Activated effector memory CD4-positive, alpha-beta T cell treated with anti-CD3 and anti-CD28 coated beads, Interleukin-2, amount 50 U/mL, for 16 hours (primary cell): ENCODE measurements around the gene KDM2B.
"Not testable (repeated sequence)": the region's sequence is repeated elsewhere in the genome, so short reads cannot be mapped to it uniquely, and the experiment has no call there.

Source experiments
- DNase-seq: peaks from one replicate; pipeline ENCODE4 v3.0.0-alpha.2; 2020

The KDM2B gene

DNA sequence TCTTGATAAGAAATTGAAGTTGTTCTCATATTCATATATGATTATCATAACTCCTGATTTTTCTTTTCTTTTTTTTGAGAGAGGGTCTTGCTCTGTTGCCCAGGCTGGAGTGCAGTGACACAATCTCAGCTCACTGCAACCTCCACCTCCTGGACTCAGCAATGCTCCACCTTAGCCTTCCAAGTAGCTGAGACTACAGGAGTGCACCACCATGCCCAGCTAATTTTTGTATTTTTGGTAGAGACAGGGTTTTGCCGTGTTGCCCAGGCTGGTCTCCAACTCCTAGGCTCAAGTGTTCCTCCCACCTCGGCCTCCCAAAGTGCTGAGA lies 2.5 kb upstream of the KDM2B start:
- DNase-seq = not testable (repeated sequence)

DNA sequence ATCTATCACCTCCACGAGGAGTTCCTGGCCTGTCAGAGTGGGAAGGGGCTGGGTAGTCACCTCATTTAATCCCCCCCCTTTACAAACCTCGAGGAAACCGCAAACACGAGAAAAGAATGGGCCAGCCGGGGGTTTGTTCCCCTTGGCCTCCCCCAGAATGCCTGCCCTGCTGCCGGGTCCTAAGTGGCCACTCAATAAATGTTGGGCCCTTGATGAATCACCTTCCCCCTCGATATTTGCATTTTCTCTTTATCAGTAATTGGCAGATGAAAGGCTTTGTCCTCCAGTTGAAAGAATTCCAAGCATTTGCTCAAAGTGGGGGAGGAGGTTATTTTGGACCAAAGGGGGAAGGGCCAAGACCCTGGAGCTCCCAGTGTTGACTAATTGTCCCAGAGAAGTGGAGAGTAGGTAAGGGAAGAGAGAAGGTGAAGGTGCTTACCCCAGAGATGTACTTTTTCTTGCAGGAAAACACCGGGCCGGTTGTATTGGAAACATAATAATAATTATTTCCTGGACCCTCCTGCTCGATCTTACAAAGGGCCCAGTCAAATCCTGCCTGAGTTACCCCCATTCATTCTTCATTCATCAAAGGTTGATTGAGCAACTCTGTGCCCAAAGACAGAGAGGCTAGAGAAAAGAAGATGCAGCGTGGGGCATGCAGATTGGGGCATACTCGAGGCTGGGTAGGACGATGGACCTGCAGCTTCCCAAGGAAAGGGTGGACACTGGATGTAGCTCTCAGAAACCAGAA lies 1.9 kb upstream of the KDM2B start:
- DNase-seq = no peak

DNA sequence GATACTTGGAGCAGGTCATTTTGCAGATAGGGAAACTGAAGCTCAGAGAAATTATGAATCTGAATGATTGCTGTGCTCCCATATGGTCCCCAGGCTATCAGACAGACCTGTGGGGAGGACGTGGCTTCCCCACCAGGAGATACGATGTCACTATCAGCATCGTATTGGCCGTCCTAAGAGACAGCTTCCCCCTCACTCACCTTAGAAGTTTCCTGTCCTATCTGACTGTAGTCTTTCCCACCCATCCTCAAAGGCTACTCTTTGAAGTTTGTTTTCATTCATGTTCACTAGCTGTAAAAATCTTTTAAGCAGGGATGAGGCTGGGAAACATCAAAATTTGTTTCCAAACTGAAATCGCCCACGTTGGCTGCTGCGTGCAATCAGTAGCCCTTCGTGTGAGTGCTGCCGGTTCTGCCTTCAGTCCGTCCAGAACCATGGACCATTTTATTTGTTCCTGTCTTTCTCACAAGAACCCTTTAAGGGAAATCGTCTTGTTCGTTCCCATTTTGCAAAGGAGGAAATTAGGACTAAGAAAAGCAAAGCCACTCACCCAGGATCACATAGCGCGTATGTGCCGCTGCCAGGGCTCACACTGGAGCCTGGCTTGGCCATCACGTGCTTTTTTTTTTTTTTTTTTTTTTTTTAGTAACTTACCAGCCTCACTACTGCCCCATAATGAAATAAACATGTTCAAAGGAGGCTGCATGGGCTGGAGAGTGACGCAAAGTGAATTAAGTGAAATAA lies 1.0 kb upstream of the KDM2B start:
- no peak for DNase-seq

DNA sequence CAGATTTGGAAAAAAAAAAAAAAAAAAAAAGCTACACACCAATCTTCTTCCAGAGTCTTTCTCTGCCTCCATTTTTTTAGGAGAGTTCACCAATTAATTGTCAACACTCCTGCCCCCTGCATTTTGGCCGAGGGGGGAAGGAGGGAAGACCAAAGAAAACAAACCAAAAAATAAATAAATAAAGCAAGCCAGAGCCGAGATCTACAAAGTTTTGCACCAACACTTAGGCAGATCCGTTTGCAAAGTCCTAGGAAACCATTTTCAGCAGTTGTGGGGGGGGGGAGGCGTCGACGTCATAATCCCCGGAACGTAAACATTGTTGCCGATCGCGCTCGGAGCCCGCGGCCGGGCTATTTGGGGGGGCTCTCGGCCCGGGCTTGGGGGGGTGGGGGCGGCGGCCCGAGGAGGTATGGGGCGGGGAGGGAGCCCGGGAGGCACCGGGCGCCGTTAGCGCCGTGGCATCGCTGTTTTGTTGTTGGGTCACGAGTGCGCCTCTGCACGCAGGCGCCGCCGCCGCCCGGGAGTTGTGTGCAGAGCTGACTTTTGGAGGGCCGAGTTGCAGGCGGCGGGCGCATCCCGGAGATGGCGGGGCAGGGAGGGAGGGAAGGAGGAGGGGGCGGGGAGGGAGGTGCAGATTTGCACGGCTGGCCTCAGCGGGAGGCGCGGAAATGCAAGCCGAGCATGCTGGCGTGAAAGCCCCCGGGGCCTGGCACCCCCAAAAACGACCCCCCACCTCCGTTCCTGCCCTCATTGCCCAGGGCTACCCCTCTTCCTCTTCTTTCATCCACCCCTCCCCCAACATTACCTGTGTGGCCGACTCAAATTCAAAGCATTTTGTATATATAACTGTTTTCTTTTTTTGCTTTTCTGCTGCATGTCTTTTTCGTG lies 598 bp downstream of the KDM2B start:
- peak; percentile 90 for DNase-seq

DNA sequence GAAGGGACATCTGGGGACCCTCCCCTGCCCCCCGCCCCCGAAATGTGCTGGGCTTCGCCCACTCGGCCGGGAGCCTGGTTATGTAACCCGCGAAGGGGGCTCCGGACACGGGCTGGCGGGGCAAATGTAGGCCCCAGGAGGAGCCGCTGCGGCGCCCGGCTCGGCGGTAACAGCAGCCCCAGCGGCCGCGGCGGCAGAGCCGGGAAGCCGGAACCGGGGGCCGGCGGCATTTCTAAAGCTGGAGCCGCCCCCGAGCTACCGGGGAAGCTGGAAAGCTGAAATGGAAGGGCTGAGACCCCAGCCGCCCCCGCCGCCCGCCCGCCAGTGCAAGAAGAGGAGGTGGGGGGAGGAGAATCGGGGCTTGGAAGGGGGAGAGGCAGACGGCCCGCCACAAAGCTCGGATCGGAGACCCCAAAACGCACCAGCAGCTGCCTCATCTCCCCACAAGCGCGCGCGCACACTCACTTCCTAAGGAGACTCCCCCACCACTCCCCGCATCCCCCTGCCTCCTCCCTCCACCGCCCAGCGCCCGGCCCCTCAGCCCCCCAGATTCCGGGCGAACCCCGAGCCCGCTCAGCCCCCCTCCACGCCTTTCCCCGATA lies 1.5 kb downstream of the KDM2B start:
- DNase-seq = peak; percentile 76

DNA sequence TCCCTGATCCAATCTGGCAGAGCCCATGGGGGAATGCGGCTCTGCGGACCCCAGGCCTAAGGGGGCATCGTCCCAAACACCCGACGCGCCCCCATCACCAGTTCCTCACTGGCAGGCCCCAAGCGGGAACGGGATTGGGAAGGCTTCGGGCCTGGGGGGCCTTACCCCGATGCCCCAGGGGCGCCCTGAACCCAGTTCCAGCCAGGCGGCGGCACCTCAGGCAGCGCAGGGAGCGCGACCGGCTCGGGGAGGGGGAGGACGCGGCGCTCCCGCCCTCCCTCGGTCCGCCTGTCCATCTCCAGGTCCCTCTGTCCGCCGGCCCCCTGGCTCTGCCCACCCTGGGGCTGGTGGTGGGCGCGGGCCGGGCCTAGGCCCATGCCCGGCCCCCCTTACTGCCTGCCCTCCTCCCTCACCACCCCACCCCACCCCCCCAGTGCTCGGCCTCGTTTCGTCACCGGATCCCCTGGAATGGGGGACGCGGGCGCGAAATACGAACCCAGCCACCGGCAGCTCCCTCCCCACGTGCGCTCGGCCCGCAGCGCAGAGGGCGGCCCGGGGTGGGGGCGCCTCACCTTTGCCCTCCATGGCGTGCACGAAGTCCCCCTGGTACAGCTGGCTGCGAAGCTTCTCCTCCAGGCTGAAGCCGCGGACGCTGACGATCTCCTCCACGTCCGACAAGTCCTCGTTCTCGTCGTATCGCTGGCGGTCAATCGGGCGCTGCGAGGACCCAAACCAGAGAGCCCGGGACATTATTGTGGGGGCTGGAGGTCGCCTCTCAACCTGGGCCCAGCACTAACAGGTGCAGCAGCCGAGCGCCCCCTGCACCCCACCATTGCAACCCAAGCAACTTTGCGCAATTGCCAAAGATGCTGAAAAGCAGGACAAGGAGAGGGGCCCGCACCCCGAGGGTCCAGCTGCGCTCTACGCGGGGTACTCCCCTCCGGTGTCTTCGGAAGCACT lies 2.3 kb downstream of the KDM2B start:
- DNase-seq = peak; percentile 71

DNA sequence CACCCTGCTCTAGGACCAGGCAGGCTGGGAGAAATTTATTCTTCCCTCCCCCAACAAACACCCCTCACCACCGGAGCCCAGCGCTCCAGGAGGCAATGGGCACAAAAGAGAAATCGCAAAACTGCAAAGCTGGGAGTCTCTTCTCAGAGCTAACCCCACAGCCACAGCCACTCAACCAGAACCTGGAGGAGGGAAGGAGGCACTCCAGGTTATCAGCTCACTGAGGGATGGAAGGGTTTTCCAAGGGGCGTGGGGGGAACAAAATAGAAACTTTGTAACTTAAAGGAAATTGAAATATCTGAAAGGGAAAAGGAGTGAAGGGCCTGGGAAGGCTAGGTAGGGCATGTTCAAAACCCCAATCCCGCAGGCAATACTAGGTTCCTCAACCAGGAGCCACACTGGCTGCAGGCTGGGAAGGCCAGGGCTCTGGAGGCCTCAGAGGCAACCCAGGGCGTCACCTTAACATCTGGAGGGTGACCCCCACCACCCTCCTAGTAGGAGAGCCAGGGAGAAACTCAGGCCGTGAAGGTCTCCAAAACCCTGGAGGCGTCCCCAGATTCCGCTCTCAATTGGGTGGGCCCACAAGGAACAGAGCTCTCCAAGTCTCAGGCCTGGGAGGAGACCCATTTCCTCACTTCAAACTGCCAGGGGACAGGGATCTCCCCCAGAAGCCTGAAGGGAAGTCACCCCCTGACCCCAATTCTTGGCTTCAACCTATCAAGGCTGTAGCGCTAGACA lies 3.2 kb downstream of the KDM2B start:
- no peak for DNase-seq

DNA sequence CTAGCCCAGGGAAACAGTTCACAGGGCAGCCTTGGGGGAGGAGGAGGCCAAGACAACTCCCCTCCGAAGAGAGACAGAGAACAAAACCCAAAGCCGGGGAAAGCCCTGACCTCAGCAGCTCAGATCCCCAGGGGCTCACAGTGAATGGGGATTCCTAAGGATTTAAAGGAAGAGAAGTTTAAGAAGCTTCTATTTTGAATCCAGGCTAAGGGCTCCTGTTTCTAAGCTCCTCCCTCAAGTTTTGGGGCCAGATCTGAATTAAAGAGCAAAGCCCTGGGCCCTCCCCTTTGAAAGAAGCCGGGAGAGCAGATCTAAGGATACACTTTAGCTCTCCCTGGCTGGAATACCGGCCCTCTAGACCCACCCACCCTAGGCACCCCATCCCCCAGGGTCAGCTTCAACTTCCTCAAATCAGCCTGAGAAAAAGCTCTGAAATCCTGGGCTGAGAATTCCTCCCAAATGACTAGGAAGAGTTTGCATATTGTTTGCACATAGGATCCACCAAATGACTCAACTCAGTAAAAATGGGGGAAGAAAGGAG lies 3.9 kb downstream of the KDM2B start:
- DNase-seq = no peak

DNA sequence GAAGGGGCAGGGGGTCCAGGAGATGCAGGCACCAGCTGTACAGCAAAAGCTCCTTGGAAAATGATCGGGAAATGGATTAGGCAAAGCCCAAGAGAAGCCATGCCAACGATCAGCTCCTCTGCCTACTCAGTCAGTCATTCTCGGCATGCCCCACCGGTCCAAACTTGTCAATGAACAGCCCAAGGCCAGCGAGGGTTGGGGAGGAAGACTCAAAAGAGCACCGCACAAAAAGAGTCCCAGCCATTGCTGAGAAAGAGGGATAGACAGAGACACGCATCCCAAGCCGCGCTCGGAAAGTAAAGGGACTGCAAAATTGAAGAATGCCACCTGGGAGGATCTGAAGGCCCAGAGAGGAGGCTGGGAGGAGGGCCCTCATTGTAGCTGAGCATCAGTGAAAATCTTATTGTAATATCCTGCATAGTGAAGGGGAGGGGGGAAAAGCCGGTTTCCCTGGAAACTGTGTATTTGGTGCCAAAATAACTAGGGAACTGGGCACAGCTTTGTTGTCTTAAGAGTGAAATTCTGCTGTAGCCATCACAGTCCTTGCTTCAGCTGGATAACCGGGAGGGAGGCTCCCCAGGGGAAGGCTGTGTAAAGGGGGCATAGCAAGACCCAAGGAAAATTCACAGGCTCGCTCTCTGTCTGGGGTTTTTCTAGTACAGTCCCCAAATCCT lies 4.7 kb downstream of the KDM2B start:
- DNase-seq = no peak

DNA sequence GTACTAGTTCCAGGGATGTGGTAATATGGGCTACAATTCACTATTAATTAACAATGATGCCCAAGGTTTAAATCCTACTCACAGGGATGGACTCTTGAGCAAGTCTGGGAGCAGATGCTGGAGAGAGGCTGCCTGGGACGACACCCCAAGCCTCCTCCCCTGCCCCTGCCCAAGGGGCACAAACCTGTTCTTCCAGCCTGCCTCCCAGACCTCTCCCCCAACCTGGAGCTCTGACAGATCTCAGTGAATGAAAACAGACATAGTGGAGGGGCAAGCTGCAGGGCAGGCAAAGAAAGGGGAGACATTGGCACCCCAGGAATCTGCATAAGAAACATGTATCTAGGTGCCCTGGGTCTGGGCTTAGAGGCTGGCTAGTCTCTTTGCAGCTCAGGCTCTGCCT lies 5.8 kb downstream of the KDM2B start:
- DNase-seq = no peak

DNA sequence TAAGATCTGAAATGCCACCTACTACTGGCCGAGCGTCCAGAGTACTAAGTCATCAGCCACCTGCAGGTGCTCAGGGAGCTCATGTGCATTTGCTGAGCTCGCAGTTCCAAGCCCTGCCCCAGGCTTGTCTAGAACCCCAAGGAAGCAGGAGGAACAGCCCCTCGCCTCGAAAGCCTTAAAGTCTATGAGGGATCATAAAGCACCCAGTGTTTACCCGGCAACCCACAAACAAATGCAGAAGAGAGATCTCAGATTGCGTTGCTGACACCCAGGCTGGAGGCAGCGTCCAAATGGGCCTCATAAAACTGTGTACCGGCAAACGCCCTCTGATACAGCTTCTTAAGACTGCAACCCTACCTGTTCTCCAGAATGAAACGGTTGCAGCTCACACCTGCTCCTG lies 6.8 kb downstream of the KDM2B start:
- DNase-seq = no peak

DNA sequence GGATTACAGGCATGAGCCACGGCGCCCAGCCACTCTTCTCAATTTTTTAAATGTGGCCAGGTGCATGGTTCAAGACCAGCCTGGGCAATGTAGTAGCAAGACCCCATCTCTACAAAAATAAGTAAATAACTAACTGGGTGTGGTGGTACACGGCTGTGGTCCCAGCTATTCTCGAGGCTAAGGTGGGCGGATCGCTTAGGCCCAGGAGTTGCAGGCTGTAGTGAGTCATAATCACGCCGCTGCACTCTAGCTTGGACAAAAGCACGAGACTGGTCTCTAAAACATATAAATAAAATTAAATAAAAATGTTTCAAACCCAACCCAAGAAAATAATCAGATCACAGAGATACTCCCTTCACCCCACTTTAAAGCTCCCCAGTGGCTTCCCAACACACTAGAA lies 8.9 kb downstream of the KDM2B start:
- no peak for DNase-seq

DNA sequence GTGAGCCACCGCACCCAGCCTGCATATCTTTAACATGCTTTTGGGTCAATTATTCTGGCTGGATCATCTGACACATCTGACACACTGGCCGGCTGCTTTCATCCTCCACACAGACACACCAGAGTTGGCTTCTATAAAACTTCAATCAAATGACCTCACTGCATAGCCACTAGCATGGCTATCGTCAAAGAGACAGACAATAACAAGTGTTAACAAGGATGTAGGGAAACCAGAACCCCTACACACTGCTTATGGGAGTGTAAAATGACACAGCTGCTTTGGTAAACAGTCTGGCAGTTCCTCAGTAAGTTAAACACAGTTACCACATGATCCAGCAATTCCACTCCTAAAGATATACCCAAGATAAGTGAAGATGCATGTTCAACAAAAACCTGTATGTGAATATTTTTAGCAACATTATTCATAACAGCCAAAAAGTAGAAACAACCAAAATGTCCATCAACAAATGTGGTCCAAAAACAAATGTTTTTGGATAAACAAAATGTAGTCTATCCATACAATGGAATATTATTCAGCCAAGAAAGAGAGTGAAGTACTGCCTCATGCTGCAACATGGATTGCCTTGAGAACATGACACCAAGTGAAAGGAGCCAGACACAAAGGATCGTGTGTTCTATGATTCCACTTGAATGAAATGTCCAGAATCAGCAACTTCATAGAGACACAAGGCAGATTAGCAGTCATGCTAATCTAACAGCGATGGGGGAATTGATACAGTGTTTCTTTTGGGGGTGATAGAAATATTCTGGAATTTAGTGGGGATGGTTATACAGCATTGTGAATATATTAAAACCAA lies 10.1 kb downstream of the KDM2B start:
- no peak for DNase-seq

DNA sequence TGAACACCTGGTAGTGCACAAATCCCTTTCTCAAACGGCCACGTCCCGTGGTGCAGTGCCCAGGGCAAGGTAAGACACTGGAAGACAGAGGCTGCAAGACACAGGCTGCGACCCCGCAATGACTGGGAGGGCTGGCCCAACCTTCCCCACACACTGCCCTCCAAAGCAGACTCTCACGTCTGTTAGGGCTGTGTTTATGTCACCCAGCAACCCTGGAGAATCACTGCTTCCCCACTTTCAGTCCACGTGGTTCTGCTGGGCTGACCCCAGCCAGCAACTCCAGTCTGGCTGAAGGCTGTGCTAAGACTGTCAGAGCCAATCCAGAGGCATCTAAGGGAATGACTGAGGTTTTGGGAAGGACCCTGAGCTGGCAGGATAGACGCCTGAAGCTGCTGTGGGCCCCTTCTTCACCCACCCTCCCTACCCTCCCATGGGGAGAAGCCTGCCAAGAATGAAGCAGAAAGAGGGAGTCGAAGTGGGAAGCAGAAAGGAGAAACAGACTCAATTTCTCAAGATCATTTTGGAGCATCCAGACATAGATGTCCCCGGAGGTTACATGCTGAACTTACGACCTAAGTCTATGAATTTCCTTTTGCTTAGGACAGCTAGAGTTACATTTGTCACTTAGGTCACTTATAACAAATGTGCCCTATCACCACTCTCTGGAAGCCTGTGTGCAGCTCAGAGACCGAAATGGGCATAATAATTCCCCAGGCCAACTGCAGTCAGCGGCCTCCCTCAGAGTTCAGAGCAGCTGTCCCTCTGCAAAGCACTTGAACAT lies 11.7 kb downstream of the KDM2B start:
- no peak for DNase-seq

DNA sequence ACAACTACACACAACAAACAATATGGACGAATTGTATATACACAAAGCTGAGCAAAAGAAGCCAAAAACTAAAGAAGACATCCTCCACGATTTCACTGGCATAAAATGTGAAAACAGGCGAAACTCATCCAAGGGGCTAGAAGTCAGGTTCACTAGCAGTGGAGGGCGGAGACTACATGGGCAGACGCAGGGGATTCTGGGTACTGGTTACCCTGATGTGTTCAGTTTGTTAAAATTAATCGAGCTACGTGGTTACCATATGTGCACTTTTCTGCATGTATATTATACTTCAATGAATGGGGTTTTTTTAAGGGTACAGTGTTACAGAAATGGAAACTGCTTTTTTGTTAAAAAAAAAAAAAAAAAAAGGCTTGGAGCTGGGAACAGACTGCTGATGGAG lies 12.3 kb downstream of the KDM2B start:
- no peak for DNase-seq

DNA sequence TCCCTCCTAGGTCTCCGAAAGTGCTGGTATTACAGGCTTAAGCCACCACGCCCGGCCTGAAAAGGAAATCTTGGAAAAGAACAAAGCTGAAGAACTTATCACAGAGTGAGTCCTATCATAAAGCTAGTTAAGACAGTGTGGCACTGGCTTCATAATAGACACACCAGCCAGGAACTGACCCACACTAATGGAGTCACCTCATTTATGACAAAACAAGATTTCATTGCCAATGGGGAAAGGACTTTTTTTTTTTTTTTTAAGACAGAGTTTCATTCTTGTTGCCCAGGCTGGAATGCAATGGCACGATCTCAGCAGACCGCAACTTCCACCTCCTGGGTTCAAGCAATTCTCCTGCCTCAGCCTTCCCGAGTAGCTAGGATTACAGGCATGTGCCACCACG lies 15.7 kb downstream of the KDM2B start:
- DNase-seq = no peak

DNA sequence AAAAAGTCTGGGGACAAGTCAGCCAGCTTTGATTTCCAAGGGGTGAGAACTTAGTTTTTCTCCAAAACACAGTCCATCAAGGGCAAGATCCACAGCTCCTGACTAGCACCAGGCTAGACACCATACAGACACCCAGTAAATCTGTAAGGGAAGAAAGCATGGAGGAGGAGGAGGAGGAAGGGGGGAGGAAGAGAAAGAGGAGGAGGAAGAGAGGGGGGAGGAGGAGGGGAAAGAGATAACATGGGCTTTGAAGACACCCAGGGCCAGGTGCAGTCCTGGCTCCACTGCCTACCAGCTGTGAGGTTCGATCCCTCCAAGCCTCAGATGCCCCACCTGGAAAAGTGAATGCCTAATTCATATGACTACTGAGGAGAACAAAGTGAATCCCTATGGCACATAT lies 18.3 kb downstream of the KDM2B start:
- DNase-seq = no peak

DNA sequence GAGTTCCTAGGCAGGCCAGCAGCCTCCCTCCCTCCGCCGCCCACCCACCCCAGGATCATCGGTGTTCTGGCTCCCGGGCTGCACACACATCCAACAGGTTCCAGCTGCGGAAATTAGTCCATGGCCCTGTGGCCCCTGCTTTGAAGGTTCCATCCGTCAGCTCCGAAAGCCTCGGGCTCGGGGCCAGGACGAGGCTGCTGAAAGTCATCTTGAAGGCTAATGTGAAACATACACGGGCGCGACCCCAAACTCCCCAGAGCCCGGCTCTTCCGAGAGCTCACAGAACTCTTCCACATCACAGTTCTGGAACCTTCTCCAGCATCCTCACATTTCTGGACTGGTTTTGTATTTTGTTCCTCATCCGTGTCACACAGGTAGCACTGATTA lies 19.8 kb downstream of the KDM2B start:
- DNase-seq = no peak
